Trophoblast cell (in vitro differentiated cells and primary cell): ENCODE measurements around the gene VAT1.
A peak's percentile ranks its signal among the peaks of the same experiment; 100 is the strongest.

Source experiments
- DNase-seq, 2 donors: peaks; one replicate each; pipeline ENCODE4 v3.0.0-alpha.2; 2016
- H2AFZ ChIP-seq: 2 replicates; pipeline ENCODE4 v1.6.1; 2013; ENCODE audit warnings: low read length, moderate library complexity, mild to moderate bottlenecking; ENCODE audit not compliant: insufficient read depth, poor library complexity
- H2AK5ac ChIP-seq: 2 replicates; pipeline ENCODE4 v1.6.1; 2013; ENCODE audit warnings: mild to moderate bottlenecking, low read length
- H2BK120ac ChIP-seq: 2 replicates; pipeline ENCODE4 v1.6.1; 2013; ENCODE audit warnings: low read length, mild to moderate bottlenecking, moderate library complexity; ENCODE audit not compliant: insufficient read depth, poor library complexity
- H2BK12ac ChIP-seq: 2 replicates; pipeline ENCODE4 v1.6.1; 2013; ENCODE audit warnings: mild to moderate bottlenecking, low read length, moderate library complexity
- H2BK5ac ChIP-seq: 2 replicates; pipeline ENCODE4 v1.6.1; 2013; ENCODE audit warnings: low read length, low read depth, moderate library complexity, mild to moderate bottlenecking; ENCODE audit not compliant: poor library complexity
- H3K14ac ChIP-seq: 2 replicates; pipeline ENCODE4 v1.6.1; 2013; ENCODE audit warnings: mild to moderate bottlenecking, low read length
- H3K18ac ChIP-seq: 2 replicates; pipeline ENCODE4 v1.6.1; 2013; ENCODE audit warnings: mild to moderate bottlenecking, low read length
- H3K23ac ChIP-seq: 2 replicates; pipeline ENCODE4 v1.6.1; 2013; ENCODE audit warnings: low read length
- H3K27ac ChIP-seq: 2 replicates; pipeline ENCODE4 v1.5.1; 2013; ENCODE audit warnings: low read depth, mild to moderate bottlenecking, inconsistent platforms, low read length, moderate library complexity
- H3K27me3 ChIP-seq: 2 replicates; pipeline ENCODE4 v1.6.1; 2013; ENCODE audit warnings: inconsistent platforms, mild to moderate bottlenecking, low read length, moderate library complexity; ENCODE audit not compliant: insufficient read depth
- H3K36me3 ChIP-seq, 2 experiments: 1 replicate in 1 of 2; 2 replicates in 1 of 2; pipeline ENCODE4 v1.6.1; 2013; ENCODE audit warnings: low read length in 2 of 2, mild to moderate bottlenecking in 2 of 2, moderate library complexity in 1 of 2; ENCODE audit not compliant: insufficient read depth in 2 of 2, control insufficient read depth in 1 of 2
- H3K4ac ChIP-seq: 2 replicates; pipeline ENCODE4 v1.6.1; 2013; ENCODE audit warnings: low read depth, mild to moderate bottlenecking, low read length, moderate library complexity
- H3K4me1 ChIP-seq, 2 experiments: 1 replicate in 1 of 2; 2 replicates in 1 of 2; pipeline ENCODE4 v1.6.1; 2013; ENCODE audit warnings: low read length in 2 of 2, mild to moderate bottlenecking in 2 of 2, moderate library complexity in 1 of 2; ENCODE audit not compliant: insufficient read depth in 2 of 2, control insufficient read depth in 1 of 2
- H3K4me2 ChIP-seq: 2 replicates; pipeline ENCODE4 v1.6.1; 2013; ENCODE audit warnings: inconsistent platforms, mild to moderate bottlenecking, low read length, moderate library complexity
- H3K4me3 ChIP-seq: 2 replicates; pipeline ENCODE4 v1.5.1; 2013; ENCODE audit warnings: mild to moderate bottlenecking, low read depth, low read length, inconsistent platforms
- H3K79me1 ChIP-seq: one replicate; pipeline ENCODE4 v1.6.1; 2013; ENCODE audit warnings: low read length
- H3K79me2 ChIP-seq: 2 replicates; pipeline ENCODE4 v1.6.1; 2013; ENCODE audit warnings: low read length, mild to moderate bottlenecking; ENCODE audit not compliant: control insufficient read depth, insufficient read depth, poor library complexity
- H3K9ac ChIP-seq: 2 replicates; pipeline ENCODE4 v1.6.1; 2013; ENCODE audit warnings: mild to moderate bottlenecking, low read length
- H3K9me3 ChIP-seq: 2 replicates; pipeline ENCODE4 v1.6.1; 2013; ENCODE audit warnings: low read depth, mild to moderate bottlenecking, control low read depth, inconsistent platforms, low read length; ENCODE audit not compliant: insufficient read depth
- H4K12ac ChIP-seq: 2 replicates; pipeline ENCODE4 v1.6.1; 2013; ENCODE audit warnings: low read depth, mild to moderate bottlenecking, low read length, moderate library complexity
- H4K8ac ChIP-seq: 2 replicates; pipeline ENCODE4 v1.6.1; 2013; ENCODE audit warnings: low read depth, mild to moderate bottlenecking, low read length, moderate library complexity
- H4K91ac ChIP-seq: one replicate; pipeline ENCODE4 v1.6.1; 2013; ENCODE audit warnings: low read depth, mild to moderate bottlenecking, low read length, moderate library complexity
- WGBS: extraction: QIAGEN DNeasy Blood & Tissue Kit; methylation state at CpG from one replicate; pipeline ENCODE4 v1.1.7; 2013; ENCODE audit warnings: missing lambda C conversion rate; ENCODE audit not compliant: insufficient read length, insufficient coverage; ENCODE audit errors: extremely low coverage; 5-methylcytosine and 5-hydroxymethylcytosine counted together

Gene VAT1

DNA sequence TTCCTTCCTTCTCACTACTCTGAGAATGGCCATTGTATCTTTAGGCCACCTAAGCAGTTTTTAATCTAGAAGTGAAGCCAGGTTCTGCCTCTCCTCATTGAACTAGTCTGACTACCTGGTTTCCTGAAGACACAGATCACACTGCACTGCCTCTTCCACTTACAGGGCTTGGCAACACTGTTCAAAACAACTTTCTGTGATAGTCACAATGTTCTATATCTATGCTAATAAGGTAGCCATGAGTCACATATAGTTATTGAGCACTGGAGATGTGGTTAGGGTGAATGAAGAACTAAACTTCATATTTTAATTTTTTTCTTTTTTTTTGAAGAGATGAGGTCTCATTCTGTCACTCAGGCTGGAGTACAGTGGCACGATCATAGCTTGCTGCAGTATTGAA lies 29.8 kb upstream of the VAT1 start:
- no peak overlapping the region for H2AK5ac ChIP-seq
- H3K27ac ChIP-seq = no peak overlapping the region
- H3K9me3 ChIP-seq = no peaks in the 10 kb centered on the region
- no peak overlapping the region for H3K14ac ChIP-seq
- H2AFZ ChIP-seq = no peak overlapping the region
- H3K23ac ChIP-seq = no peak overlapping the region
- no peak overlapping the region for H2BK12ac ChIP-seq
- no peaks in the 10 kb centered on the region for H3K79me1 ChIP-seq
- WGBS = no CpG with 5 or more reads among the region's 1 CpG
- H3K27me3 ChIP-seq = no peaks in the 10 kb centered on the region
- no peak for DNase-seq
- no peak overlapping the region for H4K12ac ChIP-seq
- H3K9ac ChIP-seq = no peak overlapping the region
- H4K8ac ChIP-seq = no peak overlapping the region
- peaks cover 19 to 22% of the 10 kb centered on the region in 2 experiments for H3K36me3 ChIP-seq
- no peak overlapping the region for H2BK5ac ChIP-seq
- H3K18ac ChIP-seq = no peak overlapping the region
- H3K4me3 ChIP-seq = no peak overlapping the region
- no peak overlapping the region for H3K4ac ChIP-seq
- H3K4me1 ChIP-seq = no peaks in the 10 kb centered on the region
- no peaks in the 10 kb centered on the region for H3K79me2 ChIP-seq
- no peak overlapping the region for H2BK120ac ChIP-seq
- no peak overlapping the region for H3K4me2 ChIP-seq
- H4K91ac ChIP-seq = no peak overlapping the region

DNA sequence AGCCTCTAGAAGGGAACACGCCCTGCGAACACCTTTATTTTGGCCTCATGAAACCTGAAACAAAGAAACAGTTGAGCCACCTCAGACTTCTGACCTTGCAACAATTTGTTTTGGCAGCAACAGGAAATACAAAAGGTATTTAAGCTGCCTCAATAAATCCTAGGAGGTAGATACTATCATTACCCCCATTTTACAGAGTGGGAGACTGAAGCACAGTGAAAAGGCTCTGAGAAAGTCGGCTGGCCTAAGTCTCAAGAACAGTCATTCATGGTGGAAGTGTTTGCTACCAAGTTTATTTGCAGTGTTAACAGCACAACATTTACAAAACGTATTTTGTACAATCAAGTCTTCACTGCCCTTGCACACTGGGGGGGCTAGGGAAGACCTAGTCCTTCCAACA lies 21.8 kb upstream of the VAT1 start:
- Histone ChIP-seq H2BK5ac (no peak overlapping the region), H4K91ac (no peak overlapping the region), H3K27me3 (no peaks in the 10 kb centered on the region), H3K27ac (no peak overlapping the region), H3K79me2 (no peaks in the 10 kb centered on the region), H3K4me2 (no peak overlapping the region), H4K8ac (no peak overlapping the region), H3K18ac (no peak overlapping the region), H3K23ac (no peak overlapping the region), H2AFZ (no peak overlapping the region), H3K9ac (no peak overlapping the region), H3K4me1 (no peaks in the 10 kb centered on the region), H3K4ac (no peak overlapping the region), H4K12ac (no peak overlapping the region), H3K79me1 (no peaks in the 10 kb centered on the region), H2BK120ac (no peak overlapping the region), H2BK12ac (no peak overlapping the region), H3K9me3 (no peaks in the 10 kb centered on the region), H3K4me3 (no peak overlapping the region), H2AK5ac (no peak overlapping the region), H3K14ac (no peak overlapping the region), H3K36me3 (peaks cover 3 to 7% of the 10 kb centered on the region in 2 experiments)
- DNase-seq = no peak
- WGBS = no CpG with 5 or more reads among the region's 4 CpGs

DNA sequence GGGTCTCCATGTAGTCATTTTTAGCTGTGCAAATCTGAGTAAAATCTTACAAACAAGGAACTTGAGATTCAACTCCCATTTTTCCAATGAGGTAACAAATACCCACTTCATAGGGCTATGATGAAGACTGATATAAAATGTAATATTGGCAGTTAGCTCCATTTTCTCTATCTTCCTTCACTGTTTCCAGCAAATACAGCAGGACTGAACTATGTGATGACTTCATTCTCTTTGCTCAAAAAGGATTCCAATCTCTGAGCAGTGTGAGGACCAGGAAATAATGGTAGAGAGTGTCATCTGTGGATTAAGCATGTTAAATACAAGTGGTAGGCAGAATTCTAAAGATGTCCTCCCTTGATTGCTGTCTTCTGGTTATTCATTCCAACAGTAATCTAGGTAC lies 21.1 kb upstream of the VAT1 start:
- DNase-seq = peak in 1 of 2 donors; percentile 64
- H3K4me2 ChIP-seq = no peak overlapping the region
- H2BK12ac ChIP-seq = no peak overlapping the region
- no peak overlapping the region for H3K23ac ChIP-seq
- no peak overlapping the region for H2BK120ac ChIP-seq
- peaks cover 3 to 4% of the 10 kb centered on the region in 2 experiments for H3K36me3 ChIP-seq
- no peak overlapping the region for H2BK5ac ChIP-seq
- no peak overlapping the region for H4K91ac ChIP-seq
- no peaks in the 10 kb centered on the region for H3K79me1 ChIP-seq
- no peak overlapping the region for H3K4me3 ChIP-seq
- H4K12ac ChIP-seq = no peak overlapping the region
- no peaks in the 10 kb centered on the region for H3K9me3 ChIP-seq
- H3K4ac ChIP-seq = no peak overlapping the region
- no peak overlapping the region for H2AFZ ChIP-seq
- no peak overlapping the region for H2AK5ac ChIP-seq
- no peak overlapping the region for H3K14ac ChIP-seq
- H3K27ac ChIP-seq = no peak overlapping the region
- no peak overlapping the region for H4K8ac ChIP-seq
- no peaks in the 10 kb centered on the region for H3K27me3 ChIP-seq
- H3K18ac ChIP-seq = no peak overlapping the region
- no peaks in the 10 kb centered on the region for H3K4me1 ChIP-seq
- no peak overlapping the region for H3K9ac ChIP-seq
- no peaks in the 10 kb centered on the region for H3K79me2 ChIP-seq

DNA sequence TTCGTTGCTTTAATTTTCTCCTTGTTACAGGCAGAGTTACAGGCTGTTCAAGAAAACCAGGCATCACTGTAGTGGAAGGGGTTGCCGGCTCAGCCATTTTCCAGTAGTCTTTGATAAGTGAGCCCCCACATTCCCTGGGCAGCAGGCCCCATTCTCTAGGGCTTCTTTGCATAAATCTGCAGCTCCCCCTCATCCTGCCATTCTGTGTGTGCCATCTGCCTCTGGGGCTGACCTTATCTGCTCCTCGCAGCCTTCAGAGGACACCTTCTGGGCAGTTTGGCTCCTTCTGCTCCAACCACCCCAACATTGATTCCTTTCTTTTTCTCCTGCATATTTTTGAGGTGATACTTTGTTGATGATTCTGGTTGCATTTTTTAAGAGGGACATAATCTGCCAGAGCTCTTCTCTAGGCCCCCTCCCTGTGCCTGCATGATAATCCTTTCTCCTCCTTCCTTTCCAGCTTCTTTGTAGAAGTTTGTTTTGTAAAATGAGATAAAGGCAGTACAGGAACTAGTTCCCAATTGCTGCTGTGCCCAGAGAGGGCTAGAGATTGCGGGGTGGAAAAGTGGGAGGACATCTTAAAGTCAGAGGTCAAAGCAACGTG lies 19.9 kb upstream of the VAT1 start:
- no peak overlapping the region for H2BK12ac ChIP-seq
- H2AK5ac ChIP-seq = no peak overlapping the region
- no peak for DNase-seq
- H2BK5ac ChIP-seq = no peak overlapping the region
- H3K36me3 ChIP-seq = peaks cover 2% of the 10 kb centered on the region in 2 experiments
- H2AFZ ChIP-seq = no peak overlapping the region
- H3K4me3 ChIP-seq = no peak overlapping the region
- no peak overlapping the region for H3K4me2 ChIP-seq
- no peak overlapping the region for H4K91ac ChIP-seq
- H4K12ac ChIP-seq = no peak overlapping the region
- no peaks in the 10 kb centered on the region for H3K27me3 ChIP-seq
- no peaks in the 10 kb centered on the region for H3K9me3 ChIP-seq
- H3K4me1 ChIP-seq = no peaks in the 10 kb centered on the region
- no peak overlapping the region for H2BK120ac ChIP-seq
- H3K4ac ChIP-seq = no peak overlapping the region
- WGBS = no CpG with 5 or more reads among the region's 5 CpGs
- no peak overlapping the region for H3K27ac ChIP-seq
- H3K14ac ChIP-seq = no peak overlapping the region
- H3K79me1 ChIP-seq = no peaks in the 10 kb centered on the region
- no peak overlapping the region for H3K9ac ChIP-seq
- H3K79me2 ChIP-seq = no peaks in the 10 kb centered on the region
- no peak overlapping the region for H3K23ac ChIP-seq
- no peak overlapping the region for H4K8ac ChIP-seq
- no peak overlapping the region for H3K18ac ChIP-seq
